ENCODE measurements around the gene TSPAN12.

DNA sequence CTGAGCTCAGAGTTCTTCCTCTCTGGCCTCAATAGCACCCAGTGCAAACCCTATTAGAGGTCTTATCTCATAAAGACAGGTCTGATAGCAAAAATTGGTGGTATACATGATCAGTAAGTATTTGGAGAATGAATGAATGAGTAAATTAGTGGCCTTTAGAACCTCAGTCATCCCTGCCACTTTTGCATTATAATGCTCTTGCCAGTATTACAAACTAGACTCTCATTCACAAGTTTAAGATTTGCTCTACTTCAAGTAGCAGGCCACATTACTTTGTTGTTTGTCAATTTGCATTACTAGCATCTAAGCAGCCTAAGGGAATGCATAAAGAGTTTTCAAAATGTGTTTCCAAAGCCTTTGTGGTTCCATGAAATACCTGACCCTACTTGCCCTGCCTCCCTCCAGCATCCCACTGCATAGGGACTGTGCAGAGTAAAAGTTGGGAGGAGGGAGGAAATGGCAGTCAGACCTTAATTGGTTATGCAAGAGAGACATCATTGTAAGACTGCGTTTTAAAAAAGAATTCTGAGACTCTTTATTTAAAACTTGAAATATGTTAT is 21.3 kb downstream of the TSPAN12 start:
- TF ChIP-seq, protein P1, sequence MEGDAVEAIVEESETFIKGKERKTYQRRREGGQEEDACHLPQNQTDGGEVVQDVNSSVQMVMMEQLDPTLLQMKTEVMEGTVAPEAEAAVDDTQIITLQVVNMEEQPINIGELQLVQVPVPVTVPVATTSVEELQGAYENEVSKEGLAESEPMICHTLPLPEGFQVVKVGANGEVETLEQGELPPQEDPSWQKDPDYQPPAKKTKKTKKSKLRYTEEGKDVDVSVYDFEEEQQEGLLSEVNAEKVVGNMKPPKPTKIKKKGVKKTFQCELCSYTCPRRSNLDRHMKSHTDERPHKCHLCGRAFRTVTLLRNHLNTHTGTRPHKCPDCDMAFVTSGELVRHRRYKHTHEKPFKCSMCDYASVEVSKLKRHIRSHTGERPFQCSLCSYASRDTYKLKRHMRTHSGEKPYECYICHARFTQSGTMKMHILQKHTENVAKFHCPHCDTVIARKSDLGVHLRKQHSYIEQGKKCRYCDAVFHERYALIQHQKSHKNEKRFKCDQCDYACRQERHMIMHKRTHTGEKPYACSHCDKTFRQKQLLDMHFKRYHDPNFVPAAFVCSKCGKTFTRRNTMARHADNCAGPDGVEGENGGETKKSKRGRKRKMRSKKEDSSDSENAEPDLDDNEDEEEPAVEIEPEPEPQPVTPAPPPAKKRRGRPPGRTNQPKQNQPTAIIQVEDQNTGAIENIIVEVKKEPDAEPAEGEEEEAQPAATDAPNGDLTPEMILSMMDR (conservative IDR thresholded peaks at IDR 0.05; ENCODE audit: low read length): no peak
- TF ChIP-seq EZH2phosphoT487 (IDR thresholded peaks at IDR 0.05; ENCODE audit: borderline replicate concordance): no peak

All from Loucy (cell line).